ENCODE measurements around the gene ANKRD62.
"Not testable (repeated sequence)": the region's sequence is repeated elsewhere in the genome, so short reads cannot be mapped to it uniquely, and the experiment has no call there.

The ANKRD62 gene

DNA sequence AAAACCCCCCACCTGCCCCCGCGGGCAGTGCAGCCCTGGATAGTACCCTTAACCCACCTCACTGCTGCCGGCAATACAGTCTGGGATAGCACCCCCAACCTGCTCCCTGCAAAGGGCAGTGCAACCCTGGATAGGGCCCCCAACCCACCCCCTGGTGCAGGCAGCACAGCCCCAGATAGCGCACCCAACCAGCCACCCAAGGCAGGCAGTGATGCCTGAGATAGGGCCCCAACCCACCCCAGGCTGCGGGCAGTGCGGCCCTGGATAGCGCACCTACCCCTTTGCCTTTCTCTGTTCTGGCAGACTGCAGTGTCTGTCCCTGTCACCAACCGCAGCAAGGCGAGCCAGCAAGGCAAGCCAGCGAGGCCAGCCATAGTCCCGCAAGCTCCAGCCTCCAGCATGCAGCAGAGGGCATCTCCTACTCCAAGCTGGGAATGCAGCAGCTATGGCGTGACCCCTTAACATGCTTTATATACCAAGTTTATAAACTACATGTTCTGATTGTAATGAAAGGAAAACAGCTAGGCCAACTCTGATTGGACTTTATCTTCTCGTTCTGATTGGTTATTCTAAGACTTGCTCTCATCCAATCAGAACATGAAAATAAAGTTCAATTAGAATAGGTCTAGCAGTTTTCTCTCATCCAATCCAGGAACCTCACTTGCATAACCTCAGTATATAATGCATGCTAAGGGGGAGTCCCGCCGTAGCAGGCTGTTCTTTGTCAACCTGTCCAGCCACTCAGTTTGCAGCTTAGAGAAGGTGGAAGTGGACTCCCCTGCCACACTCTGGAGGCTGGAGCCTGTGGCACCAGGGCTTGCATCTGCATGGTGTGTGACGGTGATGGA is 34.1 kb upstream of the ANKRD62 start:
- peaks cover 0 to 2% of the 10 kb centered on the region in 2 donors for H3K4me1 Mint-ChIP-seq
- DNase-seq (no peak), ATAC-seq (replicated peaks) (peak; percentile 55 to 59)
- H3K4me3 Mint-ChIP-seq = no peak overlapping the region
- H3K27me3 Mint-ChIP-seq = peaks cover 4 to 5% of the 10 kb centered on the region in 2 donors
- H3K9me3 Mint-ChIP-seq = no peaks in the 10 kb centered on the region
- no peak overlapping the region for H3K27ac Mint-ChIP-seq
- no peaks in the 10 kb centered on the region for H3K36me3 Mint-ChIP-seq

DNA sequence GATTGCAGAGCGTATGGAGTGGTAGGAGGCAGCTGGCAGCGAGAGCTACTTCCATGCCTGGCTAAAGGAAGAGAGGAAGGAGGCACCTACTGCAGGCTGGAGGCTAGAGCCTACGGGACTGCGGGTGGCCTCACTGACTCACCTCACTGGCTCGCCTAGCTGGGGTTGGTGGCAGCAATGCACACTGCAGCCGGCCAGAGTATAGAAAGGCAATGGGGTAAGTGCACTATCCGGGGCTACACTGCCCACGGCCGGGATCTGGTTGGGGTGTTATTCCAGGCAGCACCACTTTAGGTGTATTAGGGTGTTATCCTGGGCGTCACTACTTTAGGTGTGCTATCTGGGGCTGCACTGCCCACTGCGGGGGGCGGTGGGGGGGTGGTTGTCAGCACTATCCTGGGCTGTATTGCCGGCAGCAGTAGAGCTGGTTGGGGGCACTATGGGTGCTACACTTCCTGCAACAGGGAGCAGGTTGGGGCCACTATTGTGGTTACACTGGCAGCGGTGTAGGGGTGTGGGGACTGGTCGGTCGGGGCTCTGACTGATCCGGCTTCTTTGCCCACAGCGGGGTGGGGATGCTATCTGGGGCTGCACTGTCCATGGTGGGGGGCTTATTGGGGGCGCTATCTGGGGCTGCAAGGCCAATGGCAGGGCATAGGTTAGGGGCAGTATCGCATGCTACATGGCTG is 33.3 kb upstream of the ANKRD62 start:
- Mint-ChIP-seq H3K36me3 (no peaks in the 10 kb centered on the region), H3K4me1 (peaks cover 0 to 2% of the 10 kb centered on the region in 2 donors), H3K4me3 (no peak overlapping the region), H3K27me3 (peaks cover 4 to 5% of the 10 kb centered on the region in 2 donors), H3K27ac (no peak overlapping the region), H3K9me3 (no peaks in the 10 kb centered on the region)
- DNase-seq (no peak), ATAC-seq (replicated peaks) (no peak)

DNA sequence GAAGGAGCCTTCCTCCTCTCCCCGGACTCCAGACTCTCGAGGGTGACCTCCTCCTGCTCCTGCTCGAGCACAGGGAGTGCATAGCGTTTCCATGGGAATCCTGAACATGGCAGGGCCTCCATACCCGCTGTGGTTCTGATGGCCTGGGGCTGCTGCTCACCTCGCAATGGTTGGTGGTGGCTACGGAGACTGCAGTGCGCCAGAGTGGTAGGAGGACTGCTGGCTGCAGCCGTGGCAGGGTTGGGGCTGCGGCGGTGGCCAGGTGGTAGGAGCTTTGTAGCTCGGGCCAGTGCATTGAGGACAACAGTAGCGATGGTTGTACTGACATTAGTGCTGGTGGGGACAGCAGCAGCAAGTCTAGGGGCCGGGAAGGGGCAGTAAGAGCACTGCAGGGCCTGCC is 32.0 kb upstream of the ANKRD62 start:
- Mint-ChIP-seq H3K27ac (no peak overlapping the region), H3K9me3 (no peaks in the 10 kb centered on the region), H3K4me1 (peaks cover 0 to 2% of the 10 kb centered on the region in 2 donors), H3K27me3 (peaks cover 7 to 14% of the 10 kb centered on the region in 2 donors), H3K36me3 (no peaks in the 10 kb centered on the region), H3K4me3 (no peak overlapping the region)
- DNase-seq (no peak), ATAC-seq (replicated peaks) (no peak)

DNA sequence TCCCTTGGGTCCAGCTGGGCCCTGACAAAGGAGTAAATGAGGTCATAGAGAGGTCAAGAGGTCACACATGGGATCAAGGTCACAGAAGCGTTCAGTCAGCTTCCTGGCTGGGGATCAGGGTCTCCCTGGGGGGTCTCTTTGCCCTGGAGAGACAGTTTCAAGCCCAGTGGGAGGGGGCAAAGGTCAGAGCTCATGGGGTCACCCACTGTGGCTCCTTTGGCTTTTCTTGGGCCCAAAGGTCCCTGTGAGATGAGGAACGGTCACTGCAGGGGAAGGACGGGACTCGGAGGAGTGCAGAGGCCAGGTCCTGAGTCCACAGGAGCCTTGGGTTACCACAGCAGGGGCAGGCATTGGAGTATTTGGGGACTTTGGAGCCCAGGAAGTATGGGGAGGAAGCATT is 30.7 kb upstream of the ANKRD62 start:
- no peak for ATAC-seq (replicated peaks)
- Mint-ChIP-seq H3K27ac (no peak overlapping the region), H3K4me3 (no peak overlapping the region), H3K27me3 (peaks cover 3 to 14% of the 10 kb centered on the region in 2 donors), H3K9me3 (no peaks in the 10 kb centered on the region), H3K4me1 (peaks cover 0 to 2% of the 10 kb centered on the region in 2 donors), H3K36me3 (no peaks in the 10 kb centered on the region)
- no peak for DNase-seq

DNA sequence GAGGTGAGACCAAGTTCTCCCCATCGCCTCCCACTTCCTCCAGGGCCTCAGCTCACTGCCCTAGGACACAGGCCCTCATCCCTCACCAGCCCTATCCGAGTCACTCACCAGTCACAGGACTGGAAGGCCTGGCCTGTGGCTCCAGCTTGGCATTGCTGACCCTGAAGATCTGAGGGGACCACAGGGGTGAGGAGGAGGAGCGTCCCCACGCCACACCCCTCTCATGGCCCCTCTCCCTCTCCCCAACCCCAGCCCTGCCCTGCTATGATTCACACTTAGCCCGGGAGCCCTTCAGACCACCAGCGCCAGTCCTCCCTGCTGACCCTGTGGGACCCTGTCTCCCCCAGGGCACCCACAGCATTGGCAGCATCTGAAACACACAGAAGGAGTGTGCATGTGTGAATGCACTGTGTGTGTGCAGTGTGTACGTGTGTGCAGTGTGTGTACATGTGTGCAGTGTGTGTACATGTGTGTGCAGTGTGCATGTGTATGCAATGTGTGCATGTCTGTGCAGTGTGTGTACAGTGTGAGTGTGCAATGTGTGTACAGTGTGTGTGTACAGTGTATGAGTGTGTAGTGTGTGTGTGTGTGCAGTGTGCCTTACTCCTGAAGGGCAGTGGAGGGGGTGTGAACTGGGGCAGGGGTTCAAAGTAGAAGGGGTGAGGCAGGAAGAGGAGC is 29.4 kb upstream of the ANKRD62 start:
- H3K27ac Mint-ChIP-seq = no peak overlapping the region
- ATAC-seq (replicated peaks) (no peak), DNase-seq (no peak)
- H3K9me3 Mint-ChIP-seq = no peaks in the 10 kb centered on the region
- peaks cover 0 to 2% of the 10 kb centered on the region in 2 donors for H3K4me1 Mint-ChIP-seq
- no peak overlapping the region for H3K4me3 Mint-ChIP-seq
- H3K36me3 Mint-ChIP-seq = no peaks in the 10 kb centered on the region
- H3K27me3 Mint-ChIP-seq = peaks cover 10 to 22% of the 10 kb centered on the region in 2 donors

DNA sequence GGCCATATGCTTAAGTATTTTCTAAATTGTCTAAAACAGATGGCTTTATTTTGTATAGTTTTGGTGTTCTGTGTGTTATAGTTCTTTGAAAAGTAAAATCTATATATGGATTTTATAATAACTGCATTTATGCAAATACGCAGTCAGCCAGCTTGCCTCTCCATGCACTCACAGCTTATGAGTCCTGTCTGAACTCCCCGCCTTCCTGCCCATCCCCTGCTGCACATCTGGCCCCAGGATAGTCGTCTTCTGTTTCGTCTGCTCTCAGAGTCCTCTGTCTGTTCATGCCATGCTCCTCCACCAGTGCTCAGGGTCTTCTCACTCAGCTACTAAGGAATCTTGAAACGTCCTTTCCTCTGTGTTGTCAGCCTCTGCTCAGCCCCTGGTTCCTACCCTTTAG is 28.2 kb upstream of the ANKRD62 start:
- no peaks in the 10 kb centered on the region for H3K4me1 Mint-ChIP-seq
- H3K4me3 Mint-ChIP-seq = no peak overlapping the region
- peaks cover 11 to 23% of the 10 kb centered on the region in 2 donors for H3K27me3 Mint-ChIP-seq
- ATAC-seq (replicated peaks) (no peak), DNase-seq (no peak)
- H3K27ac Mint-ChIP-seq = no peak overlapping the region
- no peaks in the 10 kb centered on the region for H3K36me3 Mint-ChIP-seq
- no peaks in the 10 kb centered on the region for H3K9me3 Mint-ChIP-seq

DNA sequence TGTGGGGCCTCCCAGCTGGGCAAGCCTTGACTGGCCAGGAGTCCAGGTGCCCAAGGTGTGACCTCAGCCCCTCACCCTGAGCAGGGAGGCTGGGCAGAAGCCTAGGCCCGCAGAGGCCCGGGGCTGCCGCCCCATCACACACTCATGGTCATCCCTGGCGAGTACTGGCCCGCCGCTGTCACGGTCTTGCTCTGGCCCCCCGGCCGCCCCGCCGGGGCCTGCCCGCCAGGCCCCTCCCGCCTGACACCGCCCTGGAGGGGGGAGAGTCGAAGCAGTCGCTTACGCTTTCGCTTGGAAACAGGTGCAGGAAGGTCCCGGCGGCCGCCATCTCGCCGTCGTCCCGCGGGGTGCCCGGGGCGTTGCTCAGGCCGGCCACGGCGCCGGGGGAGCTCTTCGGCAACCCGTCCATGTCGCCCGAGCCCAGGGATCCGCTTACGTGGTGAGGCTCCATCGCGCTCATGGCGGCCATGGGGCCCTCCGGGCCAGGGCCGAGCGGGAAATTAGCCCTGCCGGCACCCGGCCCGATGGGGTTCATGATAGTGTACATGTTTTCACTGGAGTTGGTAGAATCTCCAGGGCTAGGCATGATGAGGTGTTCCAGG is 26.6 kb upstream of the ANKRD62 start:
- Mint-ChIP-seq H3K9me3 (no peaks in the 10 kb centered on the region), H3K27ac (no peak overlapping the region), H3K27me3 (peaks cover 11 to 23% of the 10 kb centered on the region in 2 donors)

DNA sequence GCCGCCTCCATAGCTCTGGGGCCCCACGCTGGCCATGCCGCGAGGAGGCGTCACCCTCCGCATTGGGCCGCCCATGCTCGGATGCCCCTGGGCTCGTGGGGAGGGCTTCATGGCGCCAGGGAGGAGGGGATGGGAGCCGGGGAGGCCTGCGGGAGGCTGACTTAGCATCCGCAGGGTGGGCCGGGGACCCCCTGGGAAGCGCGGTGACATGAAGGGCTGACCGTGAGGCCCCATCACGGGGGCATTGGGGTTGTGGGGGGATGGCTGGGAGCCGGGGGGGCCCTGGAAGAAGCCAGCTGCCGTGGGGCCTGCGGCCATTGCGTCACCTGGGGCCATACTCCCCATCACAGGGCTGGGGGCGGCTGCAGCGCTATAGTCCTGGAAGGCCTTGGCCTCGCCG is 26.0 kb upstream of the ANKRD62 start:
- H3K4me3 Mint-ChIP-seq = no peak overlapping the region
- H3K27ac Mint-ChIP-seq = no peak overlapping the region
- no peak for ATAC-seq (replicated peaks)
- H3K27me3 Mint-ChIP-seq = peaks cover 11 to 23% of the 10 kb centered on the region in 2 donors
- H3K4me1 Mint-ChIP-seq = no peaks in the 10 kb centered on the region
- no peaks in the 10 kb centered on the region for H3K9me3 Mint-ChIP-seq
- no peaks in the 10 kb centered on the region for H3K36me3 Mint-ChIP-seq
- no peak for DNase-seq

More for the DNA sequence above, 26.6 kb upstream of the ANKRD62 start:
- no peak for DNase-seq
- ATAC-seq (replicated peaks) = no peak
- Mint-ChIP-seq H3K4me1 (no peaks in the 10 kb centered on the region), H3K36me3 (no peaks in the 10 kb centered on the region), H3K4me3 (no peak overlapping the region)

DNA sequence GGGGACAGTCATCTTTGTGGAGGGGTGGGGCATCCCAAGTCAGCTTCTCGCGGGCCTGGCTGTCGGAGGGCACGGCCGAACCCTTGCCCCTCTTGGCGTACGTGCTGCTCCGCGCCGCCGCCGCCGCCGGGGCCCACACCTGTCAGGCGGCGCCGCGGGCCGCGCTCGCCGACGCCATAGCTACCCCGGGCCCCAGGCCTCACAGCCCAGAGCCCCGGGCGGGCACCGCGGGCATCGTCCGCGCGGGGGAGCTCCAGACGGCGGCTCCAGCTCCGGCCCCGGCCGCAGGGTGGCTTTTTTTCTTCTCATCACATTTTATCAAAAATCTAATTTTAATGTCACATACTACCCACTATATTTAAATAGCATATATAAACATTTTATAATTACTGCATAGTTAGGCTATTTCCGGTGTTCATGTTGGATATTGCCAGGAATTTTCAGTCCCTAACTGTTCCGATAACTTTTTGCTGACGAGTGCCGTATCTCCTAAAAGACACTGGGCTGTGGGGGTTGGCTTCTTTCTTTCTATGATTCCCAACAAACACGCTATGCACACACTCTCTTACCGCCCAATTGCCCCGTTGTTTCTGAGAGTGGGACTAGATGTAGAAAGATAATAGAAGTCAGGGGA is 25.2 kb upstream of the ANKRD62 start:
- H3K4me1 Mint-ChIP-seq; ATAC-seq (replicated peaks); DNase-seq; H3K36me3 Mint-ChIP-seq; H3K4me3 Mint-ChIP-seq; H3K27ac Mint-ChIP-seq; H3K9me3 Mint-ChIP-seq: not testable (repeated sequence)
- peaks cover 13 to 18% of the 10 kb centered on the region in 2 donors for H3K27me3 Mint-ChIP-seq

DNA sequence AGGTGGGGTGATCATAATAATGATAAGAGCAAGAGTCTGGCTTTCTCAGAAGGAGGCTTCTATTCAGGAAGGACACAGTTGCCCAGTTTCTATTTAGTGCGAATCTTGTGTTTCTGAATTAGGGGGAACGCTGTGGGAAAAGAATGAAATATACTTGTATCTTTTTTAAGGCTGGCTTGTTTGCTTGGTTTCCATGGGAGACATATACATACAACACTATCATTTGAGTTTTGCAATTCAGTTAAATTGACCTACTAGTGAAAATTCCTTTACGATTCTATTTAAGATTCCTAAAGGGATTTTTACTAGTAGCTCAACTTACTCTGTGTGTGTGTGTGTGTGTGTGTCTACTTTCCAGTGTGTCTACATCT is 24.7 kb upstream of the ANKRD62 start:
- H3K27ac Mint-ChIP-seq = no peak overlapping the region
- DNase-seq = no peak
- H3K9me3 Mint-ChIP-seq = no peaks in the 10 kb centered on the region
- H3K4me1 Mint-ChIP-seq = no peaks in the 10 kb centered on the region
- no peak for ATAC-seq (replicated peaks)
- peaks cover 16 to 18% of the 10 kb centered on the region in 2 donors for H3K27me3 Mint-ChIP-seq
- no peak overlapping the region for H3K4me3 Mint-ChIP-seq
- H3K36me3 Mint-ChIP-seq = no peaks in the 10 kb centered on the region

DNA sequence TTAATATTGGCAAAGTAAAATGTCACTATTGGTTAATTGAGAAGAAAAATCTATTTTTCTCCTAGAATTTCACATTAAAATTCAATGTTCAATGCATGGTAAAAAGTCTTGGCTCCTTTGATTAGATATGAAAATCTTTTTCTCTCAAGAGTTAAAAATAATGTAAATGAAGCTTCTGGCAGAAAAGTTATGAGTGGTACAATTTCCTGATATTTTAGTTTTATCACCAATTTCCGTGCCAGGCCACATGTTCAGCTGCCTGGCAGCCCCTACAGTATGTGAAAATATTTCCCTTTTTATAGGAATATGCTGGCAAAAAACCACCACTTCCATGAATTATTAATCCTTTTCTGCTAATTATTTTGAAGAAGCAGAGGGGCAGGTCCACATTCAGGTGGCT is 22.6 kb upstream of the ANKRD62 start:
- H3K36me3 Mint-ChIP-seq; DNase-seq; ATAC-seq (replicated peaks); H3K27ac Mint-ChIP-seq; H3K4me3 Mint-ChIP-seq; H3K9me3 Mint-ChIP-seq; H3K4me1 Mint-ChIP-seq: not testable (repeated sequence)
- peaks cover 20 to 22% of the 10 kb centered on the region in 2 donors for H3K27me3 Mint-ChIP-seq

DNA sequence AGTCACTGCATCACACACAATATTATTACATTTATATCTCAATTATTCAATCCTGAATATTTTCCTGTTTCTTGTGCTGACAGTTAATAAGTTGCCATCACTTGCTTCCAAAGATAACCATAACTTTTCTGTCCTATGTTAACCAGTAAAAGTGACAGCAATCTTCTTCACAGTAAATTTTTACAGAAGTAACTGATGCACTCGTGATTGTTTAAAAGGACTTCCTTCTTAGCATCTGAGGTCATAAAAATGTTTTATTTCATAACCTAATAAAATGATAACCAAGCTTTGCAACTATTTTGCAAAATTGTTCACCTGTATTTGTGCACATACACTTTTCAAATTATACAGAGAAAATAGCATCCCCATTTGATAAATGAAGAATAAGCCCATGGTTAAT is 20.6 kb upstream of the ANKRD62 start:
- no peak for ATAC-seq (replicated peaks)
- H3K27me3 Mint-ChIP-seq = peaks cover 20 to 27% of the 10 kb centered on the region in 2 donors

DNA sequence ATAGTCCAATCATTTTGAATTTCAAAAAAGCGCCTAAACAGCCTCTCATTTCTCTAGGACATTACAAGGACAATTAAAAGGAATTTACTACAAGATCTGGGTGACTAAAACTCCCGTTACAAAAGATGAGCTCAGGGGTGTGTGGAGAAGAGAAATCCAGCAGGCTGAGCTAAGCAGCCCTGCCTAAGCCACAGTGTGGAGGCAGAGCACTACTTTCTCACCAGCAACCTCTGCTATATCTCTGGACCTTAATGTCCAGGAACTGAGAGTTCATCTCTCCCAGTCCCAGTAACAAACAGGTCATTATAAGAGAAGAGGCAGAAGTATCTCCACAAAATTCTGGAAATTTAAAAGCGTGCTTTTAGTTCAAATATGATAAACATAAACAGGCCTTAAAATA is 18.9 kb upstream of the ANKRD62 start:
- H3K4me1 Mint-ChIP-seq = no peaks in the 10 kb centered on the region
- no peak overlapping the region for H3K27ac Mint-ChIP-seq
- H3K4me3 Mint-ChIP-seq = no peak overlapping the region
- DNase-seq (no peak), ATAC-seq (replicated peaks) (no peak)
- H3K27me3 Mint-ChIP-seq = peaks cover 16 to 18% of the 10 kb centered on the region in 2 donors
- no peaks in the 10 kb centered on the region for H3K36me3 Mint-ChIP-seq
- H3K9me3 Mint-ChIP-seq = no peaks in the 10 kb centered on the region

More for the DNA sequence above, 20.6 kb upstream of the ANKRD62 start:
- no peaks in the 10 kb centered on the region for H3K36me3 Mint-ChIP-seq
- no peaks in the 10 kb centered on the region for H3K9me3 Mint-ChIP-seq
- no peak overlapping the region for H3K4me3 Mint-ChIP-seq
- no peak overlapping the region for H3K27ac Mint-ChIP-seq
- no peak for DNase-seq
- no peaks in the 10 kb centered on the region for H3K4me1 Mint-ChIP-seq
